Measurements from ENCODE around the gene MESP1. TPM values are rescaled to one million over a fixed set of nuclear protein-coding genes. Genes with fewer than 3 reads are reported as not detected.

The MESP1 gene
- polyA plus RNA-seq, 1 donor from 2014 or later: 1.8 TPM

DNA sequence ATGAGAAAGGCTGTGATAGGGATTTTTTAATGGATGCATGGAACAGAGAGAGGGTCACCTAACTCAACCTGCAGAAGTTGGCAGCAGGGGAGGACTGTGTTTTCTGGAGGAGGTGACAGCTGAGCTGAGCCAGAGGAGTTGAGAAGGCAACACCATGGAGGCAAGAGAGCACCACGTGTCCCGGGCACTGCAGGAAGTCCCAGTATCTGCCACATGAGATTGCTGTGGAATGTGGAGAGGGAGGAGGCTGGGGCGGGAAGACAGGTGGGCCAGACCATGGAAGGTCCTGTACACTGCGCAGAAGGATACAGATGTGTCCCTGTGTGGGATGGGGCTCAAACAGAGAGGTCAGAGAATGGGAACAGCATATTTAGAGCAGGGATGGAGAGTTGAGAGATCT is 15.3 kb downstream of the MESP1 start:
- H3K36me3 Mint-ChIP-seq: no peaks in the 10 kb centered on the region
- peaks cover 8% of the 10 kb centered on the region for H3K27me3 Mint-ChIP-seq

DNA sequence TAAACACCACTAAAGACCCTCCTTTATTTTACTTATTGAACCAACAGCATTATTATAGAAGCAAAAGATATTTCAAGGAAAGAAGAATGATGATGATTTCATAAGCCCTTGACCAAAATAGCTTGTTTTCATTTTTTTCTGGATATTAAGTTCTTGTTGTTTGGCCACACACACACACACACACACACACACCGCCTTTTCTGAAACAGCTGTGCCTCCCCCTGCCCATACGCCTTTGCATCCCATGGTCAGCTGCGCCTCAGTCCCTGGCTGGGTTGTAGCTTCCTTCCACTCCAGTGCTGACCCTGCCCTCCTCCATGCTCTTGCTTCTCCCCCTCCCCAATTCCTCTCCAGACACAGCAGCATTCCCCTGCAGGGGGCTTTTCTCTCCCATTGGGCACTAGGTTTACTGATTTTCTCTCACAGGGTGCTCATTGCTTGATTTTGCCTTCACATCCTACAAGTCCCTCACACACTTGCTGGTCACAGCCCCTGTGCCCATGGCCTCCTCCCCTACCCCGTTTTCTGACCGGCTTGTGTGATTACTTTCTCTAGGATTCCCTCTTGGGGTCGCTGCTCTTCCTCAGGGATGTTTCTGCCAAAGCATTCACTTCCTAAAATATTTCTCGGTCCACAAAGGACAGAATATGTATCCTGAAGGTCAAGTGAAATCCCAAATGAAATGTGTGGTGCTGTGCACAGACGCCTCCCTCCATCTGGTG is 18.4 kb downstream of the MESP1 start:
- H3K4me3 Mint-ChIP-seq: no peak overlapping the region
- H3K27ac Mint-ChIP-seq: no peak overlapping the region
- H3K9me3 Mint-ChIP-seq: no peaks in the 10 kb centered on the region
- peaks cover 6% of the 10 kb centered on the region for H3K27me3 Mint-ChIP-seq
- H3K36me3 Mint-ChIP-seq: no peaks in the 10 kb centered on the region
- no peaks in the 10 kb centered on the region for H3K4me1 Mint-ChIP-seq

More for the DNA sequence above, 15.3 kb downstream of the MESP1 start:
- no peak overlapping the region for H3K27ac Mint-ChIP-seq
- no peak overlapping the region for H3K4me3 Mint-ChIP-seq
- H3K9me3 Mint-ChIP-seq: no peaks in the 10 kb centered on the region
- H3K4me1 Mint-ChIP-seq: peaks cover 0 to 2% (median 0%) of the 10 kb centered on the region in 3 donors

DNA sequence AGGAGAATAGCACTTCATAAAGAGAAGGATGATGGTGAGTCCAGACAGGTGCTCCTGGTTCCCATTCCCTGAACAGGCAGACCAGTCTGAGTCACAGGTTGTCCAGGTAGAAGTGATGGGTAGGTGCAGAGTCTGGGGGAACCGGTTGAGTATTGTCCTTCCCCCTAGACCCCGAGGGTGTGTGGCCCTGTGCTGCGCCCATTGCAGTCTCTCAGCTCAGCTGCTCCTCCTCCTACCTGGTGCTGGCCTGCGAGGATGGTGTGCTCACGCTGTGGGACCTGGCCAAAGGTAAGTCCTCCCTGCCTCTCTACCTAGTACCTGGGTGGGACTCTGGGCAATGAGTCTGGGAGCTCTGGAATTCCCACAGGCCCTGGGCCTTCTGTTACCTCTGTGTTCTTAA is 19.8 kb downstream of the MESP1 start:
- Mint-ChIP-seq H3K4me1 (no peaks in the 10 kb centered on the region), H3K36me3 (no peaks in the 10 kb centered on the region), H3K4me3 (no peak overlapping the region), H3K27me3 (peaks cover 5% of the 10 kb centered on the region), H3K27ac (no peak overlapping the region), H3K9me3 (no peaks in the 10 kb centered on the region)

DNA sequence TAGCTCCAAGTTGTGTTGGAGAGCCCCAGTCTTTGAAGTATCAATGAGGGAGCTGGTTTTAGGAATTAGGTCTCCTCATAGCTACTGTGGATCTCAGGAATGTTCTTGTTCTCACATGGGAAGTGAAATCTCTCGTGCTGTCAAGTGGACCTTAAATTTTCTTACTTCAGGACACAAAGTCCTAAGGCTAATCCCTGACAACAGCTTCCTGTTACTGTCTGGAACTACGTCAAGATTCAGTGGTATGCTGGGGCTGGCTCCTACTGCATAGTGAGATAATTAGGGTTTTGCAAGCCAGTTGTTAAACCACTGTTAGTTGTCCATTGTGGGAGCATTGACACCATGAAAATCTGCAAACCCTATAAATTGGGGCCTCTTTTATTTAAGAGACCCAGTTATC is 22.8 kb downstream of the MESP1 start:
- H3K4me3 Mint-ChIP-seq: no peak overlapping the region
- no peak overlapping the region for H3K27ac Mint-ChIP-seq
- H3K27me3 Mint-ChIP-seq: peaks cover 2% of the 10 kb centered on the region
- no peaks in the 10 kb centered on the region for H3K36me3 Mint-ChIP-seq
- no peaks in the 10 kb centered on the region for H3K4me1 Mint-ChIP-seq
- peaks cover 0 to 7% (median 6%) of the 10 kb centered on the region in 3 donors for H3K9me3 Mint-ChIP-seq

DNA sequence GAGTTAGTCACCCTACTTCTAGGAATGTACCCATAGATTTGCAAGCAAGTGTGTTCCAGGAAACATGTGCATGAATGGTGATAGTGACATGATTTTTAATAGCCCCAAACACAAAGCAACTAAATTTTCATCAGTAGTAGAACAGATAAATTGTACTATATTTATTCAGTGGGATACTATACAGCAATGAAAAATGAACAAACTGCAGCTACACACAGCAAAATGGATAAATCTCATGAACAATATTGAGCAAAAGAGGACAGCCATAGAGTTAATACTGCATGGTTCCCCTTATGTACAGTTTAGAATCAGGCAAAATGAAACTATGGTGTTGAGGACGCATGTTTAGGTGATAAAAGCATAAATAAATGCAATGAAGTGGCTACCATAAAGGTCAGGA is 26.0 kb downstream of the MESP1 start:
- Mint-ChIP-seq H3K4me1 (no peaks in the 10 kb centered on the region), H3K4me3 (no peak overlapping the region), H3K27me3 (peaks cover 10% of the 10 kb centered on the region), H3K36me3 (no peaks in the 10 kb centered on the region), H3K9me3 (peaks cover 0 to 7% (median 6%) of the 10 kb centered on the region in 3 donors), H3K27ac (no peak overlapping the region)

DNA sequence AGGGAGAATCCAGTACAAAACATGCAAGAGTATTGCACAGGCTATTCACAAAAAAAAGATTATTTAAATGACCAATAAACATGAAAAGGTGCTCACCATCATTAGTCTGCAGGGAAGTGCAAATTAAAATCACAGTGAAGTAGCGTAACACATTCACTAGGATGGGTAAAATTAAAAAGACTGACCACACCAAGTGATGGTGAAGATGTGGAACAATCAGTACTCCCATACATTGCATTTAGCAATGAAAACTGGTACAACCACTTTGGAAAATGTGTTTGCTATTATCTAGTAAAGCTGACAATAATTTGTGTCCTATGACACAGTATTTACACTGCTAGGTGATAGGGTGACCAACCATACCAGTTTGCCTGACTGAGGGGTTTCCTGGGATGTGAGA is 26.4 kb downstream of the MESP1 start:
- no peak overlapping the region for H3K27ac Mint-ChIP-seq
- peaks cover 0 to 7% (median 6%) of the 10 kb centered on the region in 3 donors for H3K9me3 Mint-ChIP-seq
- H3K4me1 Mint-ChIP-seq: no peaks in the 10 kb centered on the region
- H3K27me3 Mint-ChIP-seq: peaks cover 10% of the 10 kb centered on the region
- no peaks in the 10 kb centered on the region for H3K36me3 Mint-ChIP-seq
- H3K4me3 Mint-ChIP-seq: no peak overlapping the region

DNA sequence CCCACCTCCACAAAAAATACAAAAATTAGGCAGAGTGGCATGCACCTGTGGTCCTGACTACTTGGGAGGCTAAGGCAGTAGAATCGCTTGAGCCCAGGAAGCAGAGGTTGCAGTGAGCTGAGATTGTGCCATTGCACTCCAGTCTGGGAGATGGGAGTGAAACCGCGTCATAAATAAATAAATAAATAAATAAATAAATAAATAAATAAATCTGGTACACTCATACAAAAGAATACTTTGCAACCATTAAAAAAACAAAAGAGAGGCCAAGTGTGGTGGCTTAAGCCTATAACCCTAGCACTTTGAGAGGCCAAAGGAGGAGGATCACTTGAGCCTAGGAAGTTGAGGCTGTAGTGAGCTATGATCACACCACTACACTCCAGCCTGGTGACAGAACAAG is 28.0 kb downstream of the MESP1 start:
- Mint-ChIP-seq H3K4me1 (no peaks in the 10 kb centered on the region), H3K9me3 (peaks cover 0 to 7% (median 6%) of the 10 kb centered on the region in 3 donors), H3K27ac (no peak overlapping the region), H3K27me3 (peaks cover 10% of the 10 kb centered on the region), H3K36me3 (no peaks in the 10 kb centered on the region), H3K4me3 (no peak overlapping the region)

DNA sequence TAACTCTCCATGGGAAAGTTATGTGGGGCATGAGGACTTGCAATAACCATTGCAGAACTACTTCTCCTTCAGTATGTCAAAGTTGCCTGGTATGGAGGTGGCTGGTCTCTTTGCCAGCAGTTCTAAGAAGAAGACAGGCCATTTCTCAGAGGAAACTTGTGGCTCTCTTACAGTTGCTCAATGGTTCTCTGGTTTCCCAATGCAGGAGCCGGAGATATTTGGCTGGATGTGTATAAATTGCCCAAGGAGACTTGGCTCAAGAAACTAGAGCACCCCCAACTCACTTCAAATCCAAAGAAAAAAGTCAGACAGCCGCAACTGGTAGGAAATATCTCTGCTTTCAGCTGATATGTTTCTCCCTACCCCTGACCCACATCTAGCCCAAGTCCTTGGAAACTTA is 36.3 kb downstream of the MESP1 start:
- Mint-ChIP-seq H3K27ac (no peak overlapping the region), H3K36me3 (peaks cover 2% of the 10 kb centered on the region), H3K4me3 (no peak overlapping the region), H3K27me3 (peaks cover 4% of the 10 kb centered on the region), H3K4me1 (no peaks in the 10 kb centered on the region), H3K9me3 (no peaks in the 10 kb centered on the region)

DNA sequence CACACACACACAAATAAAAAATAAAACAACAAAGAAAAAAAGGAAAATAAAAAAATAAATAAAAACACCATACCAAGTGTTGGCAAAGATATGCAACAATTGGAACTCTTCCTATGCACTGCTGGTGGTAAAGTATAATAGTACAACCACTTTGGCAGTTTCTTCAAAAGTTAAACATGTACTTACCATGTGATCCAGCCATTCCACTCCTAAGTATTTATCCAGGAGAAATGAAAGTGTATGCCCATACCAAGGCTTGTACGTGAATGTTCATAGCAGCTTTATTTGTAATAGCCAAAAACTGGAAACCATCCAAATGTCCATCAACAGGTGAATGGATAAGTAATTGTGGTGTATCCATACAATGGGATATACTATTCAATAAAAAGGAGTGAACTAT is 43.5 kb downstream of the MESP1 start:
- H3K27me3 Mint-ChIP-seq: peaks cover 7% of the 10 kb centered on the region
- H3K4me3 Mint-ChIP-seq: no peak overlapping the region
- H3K27ac Mint-ChIP-seq: no peak overlapping the region
- H3K36me3 Mint-ChIP-seq: peaks cover 5% of the 10 kb centered on the region
- peaks cover 0 to 2% (median 1%) of the 10 kb centered on the region in 3 donors for H3K9me3 Mint-ChIP-seq
- no peaks in the 10 kb centered on the region for H3K4me1 Mint-ChIP-seq

DNA sequence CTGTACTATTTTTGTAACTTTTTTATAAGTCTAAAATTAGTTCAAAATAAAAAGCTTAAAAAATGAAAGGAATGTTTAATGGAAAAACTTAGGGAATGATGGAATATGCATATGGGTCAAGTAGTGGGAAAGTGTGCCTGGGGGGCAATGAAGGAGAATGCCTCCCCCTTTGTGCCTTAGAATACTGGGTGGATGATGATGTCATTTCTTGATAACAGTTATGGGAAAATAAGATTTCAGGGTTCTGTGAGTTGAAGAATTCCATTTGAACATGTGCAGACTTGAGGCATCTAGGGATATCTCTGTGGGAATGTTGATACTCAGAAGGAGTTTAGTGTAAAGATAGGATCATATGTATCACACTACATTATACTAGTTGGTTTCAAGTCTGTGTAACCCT is 46.6 kb downstream of the MESP1 start:
- H3K9me3 Mint-ChIP-seq: peaks cover 0 to 3% (median 2%) of the 10 kb centered on the region in 3 donors
- H3K27me3 Mint-ChIP-seq: peaks cover 8% of the 10 kb centered on the region
- H3K27ac Mint-ChIP-seq: no peak overlapping the region
- H3K36me3 Mint-ChIP-seq: peaks cover 7% of the 10 kb centered on the region
- no peaks in the 10 kb centered on the region for H3K4me1 Mint-ChIP-seq
- H3K4me3 Mint-ChIP-seq: no peak overlapping the region

Other genes starting within 250 kb of the MESP1 start
- gene TICRR, start 175.8 kb downstream of the MESP1 start, polyA plus RNA-seq: not detected
- not detected for gene KIF7, start 95.8 kb downstream of the MESP1 start, polyA plus RNA-seq
- not detected for gene PLIN1, start 71.9 kb downstream of the MESP1 start, polyA plus RNA-seq
- gene PEX11A, start 60.5 kb downstream of the MESP1 start, polyA plus RNA-seq: 1.3 TPM
- gene WDR93, start 60.4 kb downstream of the MESP1 start, polyA plus RNA-seq: not detected
- gene MESP2, start 25.1 kb upstream of the MESP1 start, polyA plus RNA-seq: not detected
- gene ANPEP, start 63.6 kb upstream of the MESP1 start, polyA plus RNA-seq: 0.46 TPM
- 29.7 TPM for gene AP3S2, start 142.7 kb upstream of the MESP1 start, polyA plus RNA-seq
- not detected for gene ARPIN, start 161.7 kb upstream of the MESP1 start, polyA plus RNA-seq

Measured in IgD-negative memory B cell (primary cell).